Measurements from ENCODE around the gene TRIM54. TPM values are rescaled to one million over a fixed set of nuclear protein-coding genes. Genes with fewer than 3 reads are reported as not detected.
A peak's percentile ranks its signal among the peaks of the same experiment; 100 is the strongest.
"Not testable (repeated sequence)": the region's sequence is repeated elsewhere in the genome, so short reads cannot be mapped to it uniquely, and the experiment has no call there.

TRIM54 gene
- total and polyA plus RNA-seq, 8 donors, result 0.13 to 0.87 (median 0.43) TPM; not detected in 4

GRCh38 chr2:27264753-27265535, 17.3 kb upstream of the TRIM54 start:
- peak; percentile 70 to 91 for DNase-seq
- H3K27me3 ChIP-seq, result peaks cover 20 to 98% (median 60%) of the 10 kb centered on the region in 3 donors
- no peaks in the 10 kb centered on the region for H3K36me3 ChIP-seq
- no peaks in the 10 kb centered on the region for H3K9me3 ChIP-seq
- TF ChIP-seq POLR2A (IDR thresholded peaks at IDR 0.05) (no peak), POLR2AphosphoS5 (IDR thresholded peaks at IDR 0.05) (peak in 1 of 3 donors; percentile 37)
- TF ChIP-seq, protein P1, sequence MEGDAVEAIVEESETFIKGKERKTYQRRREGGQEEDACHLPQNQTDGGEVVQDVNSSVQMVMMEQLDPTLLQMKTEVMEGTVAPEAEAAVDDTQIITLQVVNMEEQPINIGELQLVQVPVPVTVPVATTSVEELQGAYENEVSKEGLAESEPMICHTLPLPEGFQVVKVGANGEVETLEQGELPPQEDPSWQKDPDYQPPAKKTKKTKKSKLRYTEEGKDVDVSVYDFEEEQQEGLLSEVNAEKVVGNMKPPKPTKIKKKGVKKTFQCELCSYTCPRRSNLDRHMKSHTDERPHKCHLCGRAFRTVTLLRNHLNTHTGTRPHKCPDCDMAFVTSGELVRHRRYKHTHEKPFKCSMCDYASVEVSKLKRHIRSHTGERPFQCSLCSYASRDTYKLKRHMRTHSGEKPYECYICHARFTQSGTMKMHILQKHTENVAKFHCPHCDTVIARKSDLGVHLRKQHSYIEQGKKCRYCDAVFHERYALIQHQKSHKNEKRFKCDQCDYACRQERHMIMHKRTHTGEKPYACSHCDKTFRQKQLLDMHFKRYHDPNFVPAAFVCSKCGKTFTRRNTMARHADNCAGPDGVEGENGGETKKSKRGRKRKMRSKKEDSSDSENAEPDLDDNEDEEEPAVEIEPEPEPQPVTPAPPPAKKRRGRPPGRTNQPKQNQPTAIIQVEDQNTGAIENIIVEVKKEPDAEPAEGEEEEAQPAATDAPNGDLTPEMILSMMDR (IDR thresholded peaks at IDR 0.05), result peak in 4 of 7 experiments; percentile 28 to 47 (median 41)
- peaks cover 35 to 40% (median 39%) of the 10 kb centered on the region in 4 donors for H3K4me1 ChIP-seq
- WGBS, 5 donors, result 4 to 5% (median 4%) methylated on average over 41 to 56 of the region's 56 CpGs
- H3K4me3 ChIP-seq, result peak overlapping the region; percentile 31 to 64 (median 46)
- H3K27ac ChIP-seq, result no peak overlapping the region
- intact Hi-C loops (cut with DNase I; ENCODE audit: low total_unique reads), result no loop called here

- no peak for DNase-seq
- intact Hi-C loops (cut with DNase I; ENCODE audit: low total_unique reads), result no loop called here
- Histone ChIP-seq H3K9me3 (no peaks in the 10 kb centered on the region), H3K4me3 (no peak overlapping the region), H3K27me3 (peaks cover 20 to 98% (median 55%) of the 10 kb centered on the region in 3 donors), H3K36me3 (no peaks in the 10 kb centered on the region), H3K27ac (no peak overlapping the region), H3K4me1 (peaks cover 35 to 40% (median 39%) of the 10 kb centered on the region in 4 donors)
- no peak for TF ChIP-seq POLR2AphosphoS5 (IDR thresholded peaks at IDR 0.05)
- no peak for TF ChIP-seq EP300 (IDR thresholded peaks at IDR 0.05)
- TF ChIP-seq, protein P1 (IDR thresholded peaks at IDR 0.05), result no peak
- no peak for TF ChIP-seq POLR2A (IDR thresholded peaks at IDR 0.05)
Observed at GRCh38 chr2:27265536-27265870, 16.7 kb upstream of the TRIM54 start.

GRCh38 chr2:27268296-27268695, 13.9 kb upstream of the TRIM54 start:
- DNase-seq; intact Hi-C loops (cut with DNase I; ENCODE audit: low total_unique reads); H3K27ac ChIP-seq; H3K36me3 ChIP-seq; H3K4me3 ChIP-seq; H3K9me3 ChIP-seq: not testable (repeated sequence)
- peaks cover 3 to 90% (median 27%) of the 10 kb centered on the region in 3 donors for H3K27me3 ChIP-seq
- 77 to 84% (median 81%) methylated on average over 13 of the region's 13 CpGs for WGBS, 5 donors
- H3K4me1 ChIP-seq, result peaks cover 20 to 21% (median 20%) of the 10 kb centered on the region in 4 donors

DNA sequence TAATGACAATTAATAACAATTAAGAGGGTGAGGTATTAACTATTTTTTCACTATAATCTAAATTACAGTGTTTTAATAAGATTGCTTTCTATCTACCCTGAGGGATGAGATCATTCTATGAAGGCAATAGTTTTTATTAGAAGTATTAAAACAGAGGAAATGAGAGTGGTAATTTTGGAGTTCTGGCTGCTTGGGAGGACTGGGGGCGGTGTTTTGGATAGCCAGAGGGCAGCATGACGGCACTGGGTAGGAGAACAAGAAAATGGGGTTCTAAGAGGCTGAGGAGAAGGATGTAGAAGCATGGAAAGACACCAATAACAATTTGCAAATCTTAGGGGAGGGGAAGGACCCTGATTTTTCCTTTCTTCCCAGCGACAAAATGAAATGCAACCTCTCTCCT, 12.1 kb upstream of the TRIM54 start:
- Histone ChIP-seq H3K27ac (no peak overlapping the region), H3K36me3 (no peaks in the 10 kb centered on the region), H3K4me1 (peaks cover 1 to 2% (median 2%) of the 10 kb centered on the region in 4 donors), H3K27me3 (peaks cover 3 to 83% (median 8%) of the 10 kb centered on the region in 3 donors), H3K9me3 (no peaks in the 10 kb centered on the region), H3K4me3 (no peak overlapping the region)
- WGBS, 5 donors, result 84 to 91% (median 86%) methylated on average over 3 of the region's 3 CpGs
- no peak for TF ChIP-seq EP300 (IDR thresholded peaks at IDR 0.05)
- TF ChIP-seq POLR2A (IDR thresholded peaks at IDR 0.05), result no peak
- TF ChIP-seq, protein P1 (IDR thresholded peaks at IDR 0.05), result no peak
- TF ChIP-seq POLR2AphosphoS5 (IDR thresholded peaks at IDR 0.05), result no peak
- intact Hi-C loops (cut with DNase I; ENCODE audit: low total_unique reads), result no loop called here
- no peak for DNase-seq

GRCh38 chr2:27270670-27271069, 11.6 kb upstream of the TRIM54 start:
- Histone ChIP-seq H3K4me3 (no peak overlapping the region), H3K27ac (no peak overlapping the region), H3K4me1 (no peaks in the 10 kb centered on the region), H3K27me3 (peaks cover 2 to 83% (median 3%) of the 10 kb centered on the region in 3 donors), H3K36me3 (no peaks in the 10 kb centered on the region), H3K9me3 (no peaks in the 10 kb centered on the region)
- DNase-seq, result no peak
- TF ChIP-seq POLR2A (IDR thresholded peaks at IDR 0.05) (no peak), POLR2AphosphoS5 (IDR thresholded peaks at IDR 0.05) (no peak), EP300 (IDR thresholded peaks at IDR 0.05) (no peak)
- TF ChIP-seq, protein P1 (IDR thresholded peaks at IDR 0.05), result no peak
- intact Hi-C loops (cut with DNase I; ENCODE audit: low total_unique reads), result no loop called here
- WGBS, 5 donors, result 62 to 68% (median 67%) methylated on average over 2 of the region's 2 CpGs

All from stomach (tissue), 9 donors.